Measurements from ENCODE around the gene MUC5AC.
"Not testable (repeated sequence)": the region's sequence is repeated elsewhere in the genome, so short reads cannot be mapped to it uniquely, and the experiment has no call there.

Gene MUC5AC

GRCh38 chr11:1157645-1158591 is at the start of gene MUC5AC:
Gene MUC5AC, plus strand, starts transcription at chr11:1157953. Its CDS starts 47 bp downstream, at chr11:1158000.
- DNase-seq: peak; percentile 50

GRCh38 chr11:1108246-1108900 is 49.4 kb upstream of the MUC5AC start:
- no peak for DNase-seq

- DNase-seq: no peak
Measured at GRCh38 chr11:1109101-1109917, 48.4 kb upstream of the MUC5AC start.

GRCh38 chr11:1109918-1110705 is 47.6 kb upstream of the MUC5AC start:
- DNase-seq: no peak

- DNase-seq: no peak
Measured at GRCh38 chr11:1111545-1112212, 46.1 kb upstream of the MUC5AC start.

GRCh38 chr11:1112351-1113191 is 45.2 kb upstream of the MUC5AC start:
- DNase-seq: no peak

GRCh38 chr11:1113405-1114201 is 44.1 kb upstream of the MUC5AC start:
- no peak for DNase-seq

- not testable (repeated sequence) for DNase-seq
Measured at GRCh38 chr11:1115292-1115691, 42.5 kb upstream of the MUC5AC start.

- no peak for DNase-seq
Measured at GRCh38 chr11:1116104-1116503, 41.6 kb upstream of the MUC5AC start.

GRCh38 chr11:1116666-1117390 is 40.9 kb upstream of the MUC5AC start:
- DNase-seq: no peak

GRCh38 chr11:1117992-1118391 is 39.8 kb upstream of the MUC5AC start:
- DNase-seq: no peak

GRCh38 chr11:1118755-1119603 is 38.8 kb upstream of the MUC5AC start:
- no peak for DNase-seq

- DNase-seq: no peak
Measured at GRCh38 chr11:1119604-1120146, 38.1 kb upstream of the MUC5AC start.

- DNase-seq: no peak
Measured at GRCh38 chr11:1120532-1121330, 37.0 kb upstream of the MUC5AC start.

GRCh38 chr11:1121331-1121812 is 36.4 kb upstream of the MUC5AC start:
- DNase-seq: no peak

GRCh38 chr11:1121813-1122663 is 35.7 kb upstream of the MUC5AC start:
- DNase-seq: no peak

Measured in NCI-H146 (cell line).